ENCODE data around the gene KCTD20. TPM values are rescaled to one million over a fixed set of nuclear protein-coding genes. Genes with fewer than 3 reads are reported as not detected.

Gene KCTD20
- total and polyA plus RNA-seq, 2 experiments from 2014 or later, result 7.4 to 25.0 TPM

GRCh38 chr6:36463676-36464075, 20.9 kb downstream of the KCTD20 start (continued):
- TF ChIP-seq JUNB (IDR thresholded peaks at IDR 0.05; ENCODE audit: unreplicated experiment) (no peak), ZNF114 (CRISPR knock-in tag; IDR thresholded peaks at IDR 0.05) (no peak)

- H3F3A ChIP-seq (replicated peaks; ENCODE audit: low read depth), result no peaks in the 10 kb centered on the region
- H2AFZ ChIP-seq, result no peak overlapping the region
- H3K79me2 ChIP-seq (replicated peaks; ENCODE audit: insufficient read depth), result peaks cover 99% of the 10 kb centered on the region
These were observed 21.4 kb downstream of the KCTD20 start for GRCh38 chr6:36464233-36464632.

GRCh38 chr6:36467625-36468024, 24.8 kb downstream of the KCTD20 start:
- ATAC-seq (no peak), DNase-seq (ENCODE audit: low spot score) (no peak)
- Histone ChIP-seq H4K20me1 (replicated peaks; ENCODE audit: insufficient read depth) (peaks cover 4% of the 10 kb centered on the region; the same call in 1 of the 2 replicates), H3K4me3 (no peak overlapping the region), H3K79me2 (replicated peaks; ENCODE audit: insufficient read depth) (peaks cover 80% of the 10 kb centered on the region), H3K9me2 (ENCODE audit: insufficient read depth) (no peaks in the 10 kb centered on the region), H2AFZ (no peak overlapping the region), H3K27ac (ENCODE audit: low read depth) (no peak overlapping the region), H3K27me3 (ENCODE audit: insufficient read depth) (no peaks in the 10 kb centered on the region), H3K4me1 (ENCODE audit: insufficient read depth) (peaks cover 10% of the 10 kb centered on the region; the same call in 1 of the 2 replicates), H3K36me3 (ENCODE audit: insufficient read depth) (no peaks in the 10 kb centered on the region), H3K4me2 (no peak overlapping the region), H3F3A (replicated peaks; ENCODE audit: low read depth) (no peaks in the 10 kb centered on the region)
- H3K9me3 Mint-ChIP-seq, result no peaks in the 10 kb centered on the region; the same call in 2 of the 3 replicates
- no peak overlapping the region for H3K4me3 Mint-ChIP-seq
- peaks cover 2% of the 10 kb centered on the region for H3K27me3 Mint-ChIP-seq (ENCODE audit: insufficient read depth, low read depth, poor library complexity)
- TF ChIP-seq POLR2AphosphoS5 (IDR thresholded peaks at IDR 0.05; ENCODE audit: low read depth), result no peak
- TF ChIP-seq REST (IDR thresholded peaks at IDR 0.05; ENCODE audit: unreplicated experiment), result no peak
- TF ChIP-seq CTCF (conservative IDR thresholded peaks at IDR 0.05; ENCODE audit: low read depth in 2 of 2), result no peak
- TF ChIP-seq ZNF114 (CRISPR knock-in tag; IDR thresholded peaks at IDR 0.05), result no peak
- no peak for TF ChIP-seq CREB1 (CRISPR knock-in tag; IDR thresholded peaks at IDR 0.05; ENCODE audit: low read depth)
- TF ChIP-seq ETS1 (IDR thresholded peaks at IDR 0.05), result no peak
- TF ChIP-seq EZH2 (IDR thresholded peaks at IDR 0.05; ENCODE audit: low read depth, unreplicated experiment), result no peak
- TF ChIP-seq STAT1 (IDR thresholded peaks at IDR 0.05; ENCODE audit: unreplicated experiment), result no peak
- peaks cover 13% of the 10 kb centered on the region; the same call in 1 of the 3 replicates for H3K36me3 Mint-ChIP-seq (ENCODE audit: low read depth)
- H3K4me1 Mint-ChIP-seq, result peaks cover 21% of the 10 kb centered on the region
- no peak overlapping the region for H3K27ac Mint-ChIP-seq

More at GRCh38 chr6:36464233-36464632, 21.4 kb downstream of the KCTD20 start:
- Histone ChIP-seq H3K27ac (ENCODE audit: low read depth) (no peak overlapping the region; the same call in 1 of the 2 replicates), H3K4me2 (no peak overlapping the region), H3K4me3 (no peak overlapping the region), H3K36me3 (ENCODE audit: insufficient read depth) (no peaks in the 10 kb centered on the region), H4K20me1 (replicated peaks; ENCODE audit: insufficient read depth) (peaks cover 4% of the 10 kb centered on the region), H3K27me3 (ENCODE audit: insufficient read depth) (no peaks in the 10 kb centered on the region), H3K4me1 (ENCODE audit: insufficient read depth) (peaks cover 15% of the 10 kb centered on the region), H3K9me2 (ENCODE audit: insufficient read depth) (no peaks in the 10 kb centered on the region)
- DNase-seq (ENCODE audit: low spot score) (no peak), ATAC-seq (no peak)
- H3K4me1 Mint-ChIP-seq, result peaks cover 25% of the 10 kb centered on the region
- no peak overlapping the region for H3K4me3 Mint-ChIP-seq
- no peaks in the 10 kb centered on the region for H3K9me3 Mint-ChIP-seq
- peaks cover 8% of the 10 kb centered on the region; the same call in 1 of the 3 replicates for H3K36me3 Mint-ChIP-seq (ENCODE audit: low read depth)
- TF ChIP-seq ETS1 (IDR thresholded peaks at IDR 0.05) (no peak), EZH2 (IDR thresholded peaks at IDR 0.05; ENCODE audit: low read depth, unreplicated experiment) (no peak)
- no peak overlapping the region for H3K27ac Mint-ChIP-seq
- peaks cover 5% of the 10 kb centered on the region for H3K27me3 Mint-ChIP-seq (ENCODE audit: insufficient read depth, low read depth, poor library complexity)
